ENCODE results near the gene OVOL1. TPM values are rescaled to one million over a fixed set of nuclear protein-coding genes. Genes with fewer than 3 reads are reported as not detected.
"Not testable (repeated sequence)": the region's sequence is repeated elsewhere in the genome, so short reads cannot be mapped to it uniquely, and the experiment has no call there.

The OVOL1 gene
- total and polyA plus RNA-seq, 2 of the 13 experiments (the other 11 are each of a cell fraction or from before 2014, with no cell fraction given), result 0.01 TPM; not detected in 1

DNA sequence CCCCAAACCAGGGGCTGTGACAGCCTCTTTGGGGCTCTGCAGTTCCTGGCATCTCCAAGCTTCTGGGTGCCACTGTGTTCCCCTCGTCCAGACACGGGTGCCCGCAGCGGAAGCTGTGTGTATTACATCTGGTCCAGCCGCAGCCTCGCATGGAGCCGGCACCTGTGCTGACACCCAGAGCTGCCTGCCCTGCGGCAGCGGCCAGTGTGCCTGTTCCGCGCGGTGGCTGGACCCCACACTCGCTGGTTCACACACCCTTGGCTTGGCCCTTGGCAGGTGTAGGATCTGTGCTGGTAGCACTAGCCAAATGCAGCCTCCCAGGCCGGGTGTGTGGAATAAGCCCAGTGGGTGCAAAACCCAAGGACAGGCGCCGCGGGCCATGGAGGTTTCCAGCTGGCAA is 41.8 kb upstream of the OVOL1 start:
- FAIRE-seq, result no peak
- no peaks in the 10 kb centered on the region for H3K9me3 ChIP-seq (ENCODE audit: low read length)
- POLR2A ChIA-PET, result interaction anchor here (1.0 to 2.5 kb wide), 10 partner anchors 20 to 145 kb away, joined by 3 to 15 read pairs (median 7); partner anchors contain the start of genes AP5B1, CCDC85B, KAT5 and MUS81
- H3K27ac ChIP-seq (ENCODE audit: extremely low read length, insufficient read depth, low read length), result no peak overlapping the region
- no peaks in the 10 kb centered on the region; a peak in 1 of 5 replicates for H3K27me3 ChIP-seq (ENCODE audit: control insufficient read depth in 1 of 2, insufficient read depth in 2 of 2, low read length in 2 of 2)
- ATAC-seq, result peak; percentile 83
- CTCF ChIA-PET (ENCODE audit: low intra/inter-chr PET ratio, low total read pairs), result interaction anchor here (1.2 to 2.5 kb wide), 7 partner anchors 25 to 244 kb away, joined by 3 to 57 read pairs (median 9); partner anchors contain the start of genes AP5B1, FIBP and KAT5
- no peaks in the 10 kb centered on the region for H4K20me1 ChIP-seq (ENCODE audit: insufficient read depth, low read length)
- no peak overlapping the region for H3K9ac ChIP-seq (ENCODE audit: insufficient read depth, low read depth, low read length)
- 45% methylated on average over 4 of the region's 17 CpGs for WGBS (ENCODE audit: low lambda C conversion rate)
- intact Hi-C loops (cut with micrococcal nuclease; ENCODE audit: unreplicated experiment) (no loop called here), in situ Hi-C loops (cut with HindIII; ENCODE audit: extremely low pct_ligation_motif_present, low pct_unique_long_range_greater_than_20kb) (no loop called here)
- no TSS peak for BruUV-seq (replicated peaks)
- TF ChIP-seq, protein P1, sequence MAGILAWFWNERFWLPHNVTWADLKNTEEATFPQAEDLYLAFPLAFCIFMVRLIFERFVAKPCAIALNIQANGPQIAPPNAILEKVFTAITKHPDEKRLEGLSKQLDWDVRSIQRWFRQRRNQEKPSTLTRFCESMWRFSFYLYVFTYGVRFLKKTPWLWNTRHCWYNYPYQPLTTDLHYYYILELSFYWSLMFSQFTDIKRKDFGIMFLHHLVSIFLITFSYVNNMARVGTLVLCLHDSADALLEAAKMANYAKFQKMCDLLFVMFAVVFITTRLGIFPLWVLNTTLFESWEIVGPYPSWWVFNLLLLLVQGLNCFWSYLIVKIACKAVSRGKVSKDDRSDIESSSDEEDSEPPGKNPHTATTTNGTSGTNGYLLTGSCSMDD (CRISPR knock-in tag; IDR thresholded peaks at IDR 0.05), result no peak
- 0 out of 2 replicates have a peak, but pooled peaks have one; percentile 18 for TF ChIP-seq ZNF292 (CRISPR knock-in tag; IDR thresholded peaks at IDR 0.05; ENCODE audit: borderline replicate concordance, low read depth)
- peaks cover 8% of the 10 kb centered on the region for H3K4me1 ChIP-seq (ENCODE audit: insufficient read depth, low read length)
- H3K4me2 ChIP-seq (ENCODE audit: low read depth, low read length), result peak overlapping the region; percentile 77
- H3K4me3 ChIP-seq (replicated peaks in 1 of 3; ENCODE audit: insufficient read depth in 1 of 3, low read depth in 2 of 3, low read length in 3 of 3), result peak overlapping the region in 2 of 3 experiments; percentile 3 to 56; a peak in 3 of 6 replicates
- H2AFZ ChIP-seq (ENCODE audit: low read length), result peak overlapping the region; percentile 70
- DNase-seq (ENCODE audit: low spot score), result no peak
- no peaks in the 10 kb centered on the region for H3K79me2 ChIP-seq (ENCODE audit: insufficient read depth, low read length)
- no peaks in the 10 kb centered on the region for H3K36me3 ChIP-seq (replicated peaks in 1 of 2; ENCODE audit: control insufficient read depth in 1 of 2, insufficient read depth in 2 of 2, low read length in 2 of 2)

DNA sequence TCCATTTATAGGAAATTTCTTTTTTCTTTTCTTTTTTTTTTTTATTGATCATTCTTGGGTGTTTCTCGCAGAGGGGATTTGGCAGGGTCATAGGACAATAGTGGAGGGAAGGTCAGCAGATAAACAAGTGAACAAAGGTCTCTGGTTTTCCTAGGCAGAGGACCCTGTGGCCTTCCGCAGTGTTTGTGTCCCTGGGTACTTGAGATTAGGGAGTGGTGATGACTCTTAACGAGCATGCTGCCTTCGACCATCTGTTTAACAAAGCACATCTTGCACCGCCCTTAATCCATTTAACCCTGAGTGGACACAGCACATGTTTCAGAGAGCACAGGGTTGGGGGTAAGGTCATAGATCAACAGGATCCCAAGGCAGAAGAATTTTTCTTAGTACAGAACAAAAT is 24.7 kb upstream of the OVOL1 start:
- H4K20me1 ChIP-seq (ENCODE audit: insufficient read depth, low read length); FAIRE-seq; CTCF ChIA-PET (ENCODE audit: low intra/inter-chr PET ratio, low total read pairs); DNase-seq (ENCODE audit: low spot score); intact Hi-C loops (cut with micrococcal nuclease; ENCODE audit: unreplicated experiment); H3K36me3 ChIP-seq (replicated peaks in 1 of 2; ENCODE audit: control insufficient read depth in 1 of 2, insufficient read depth in 2 of 2, low read length in 2 of 2); in situ Hi-C loops (cut with HindIII; ENCODE audit: extremely low pct_ligation_motif_present, low pct_unique_long_range_greater_than_20kb); H3K79me2 ChIP-seq (ENCODE audit: insufficient read depth, low read length); H3K4me3 ChIP-seq (replicated peaks in 1 of 3; ENCODE audit: insufficient read depth in 1 of 3, low read depth in 2 of 3, low read length in 3 of 3); H3K9ac ChIP-seq (ENCODE audit: insufficient read depth, low read depth, low read length); H3K4me2 ChIP-seq (ENCODE audit: low read depth, low read length); H3K9me3 ChIP-seq (ENCODE audit: low read length); BruUV-seq (replicated peaks); H3K27ac ChIP-seq (ENCODE audit: extremely low read length, insufficient read depth, low read length); ATAC-seq; H2AFZ ChIP-seq (ENCODE audit: low read length); POLR2A ChIA-PET; H3K27me3 ChIP-seq (ENCODE audit: control insufficient read depth in 1 of 2, insufficient read depth in 2 of 2, low read length in 2 of 2): not testable (repeated sequence)
- 0 out of 2 replicates have a peak, but pooled peaks have one; percentile 19 for TF ChIP-seq BCL6 (CRISPR knock-in tag; IDR thresholded peaks at IDR 0.05)
- H3K4me1 ChIP-seq (ENCODE audit: insufficient read depth, low read length), result peaks cover 24% of the 10 kb centered on the region
- 2% methylated on average over 5 of the region's 5 CpGs for WGBS (ENCODE audit: low lambda C conversion rate)

GRCh38 chr11:65762816-65763215 is 24.0 kb upstream of the OVOL1 start:
- BruUV-seq (replicated peaks); in situ Hi-C loops (cut with HindIII; ENCODE audit: extremely low pct_ligation_motif_present, low pct_unique_long_range_greater_than_20kb); H3K79me2 ChIP-seq (ENCODE audit: insufficient read depth, low read length); H3K27ac ChIP-seq (ENCODE audit: extremely low read length, insufficient read depth, low read length); H2AFZ ChIP-seq (ENCODE audit: low read length); H4K20me1 ChIP-seq (ENCODE audit: insufficient read depth, low read length); intact Hi-C loops (cut with micrococcal nuclease; ENCODE audit: unreplicated experiment); H3K4me2 ChIP-seq (ENCODE audit: low read depth, low read length); POLR2A ChIA-PET; H3K27me3 ChIP-seq (ENCODE audit: control insufficient read depth in 1 of 2, insufficient read depth in 2 of 2, low read length in 2 of 2); H3K9ac ChIP-seq (ENCODE audit: insufficient read depth, low read depth, low read length); ATAC-seq; FAIRE-seq; CTCF ChIA-PET (ENCODE audit: low intra/inter-chr PET ratio, low total read pairs); DNase-seq (ENCODE audit: low spot score); H3K9me3 ChIP-seq (ENCODE audit: low read length); H3K36me3 ChIP-seq (replicated peaks in 1 of 2; ENCODE audit: control insufficient read depth in 1 of 2, insufficient read depth in 2 of 2, low read length in 2 of 2); H3K4me3 ChIP-seq (replicated peaks in 1 of 3; ENCODE audit: insufficient read depth in 1 of 3, low read depth in 2 of 3, low read length in 3 of 3): not testable (repeated sequence)
- 75% methylated on average over 7 of the region's 29 CpGs for WGBS (ENCODE audit: low lambda C conversion rate)
- H3K4me1 ChIP-seq (ENCODE audit: insufficient read depth, low read length), result peaks cover 24% of the 10 kb centered on the region

All from HepG2 (cell line).